GM12892 (cell line): Measurements from ENCODE around the gene CCDC192.

Experiments
- POLR2A ChIP-seq: IDR thresholded peaks from 2 replicates; pipeline ENCODE4 v1.6.1; 2011; ENCODE audit warnings: low read depth, low read length, control low read depth
- POLR2AphosphoS5 ChIP-seq: IDR thresholded peaks from 2 replicates; pipeline ENCODE4 v1.6.1; 2011; ENCODE audit warnings: low read depth, low read length, control low read depth
- TAF1 ChIP-seq: IDR thresholded peaks from 2 replicates; pipeline ENCODE4 v1.6.1; 2011; ENCODE audit warnings: low read depth, mild to moderate bottlenecking, control low read depth, low read length, borderline replicate concordance

- TF ChIP-seq POLR2A: no peak
- no peak for TF ChIP-seq POLR2AphosphoS5
- no peak for TF ChIP-seq TAF1
Observed at GRCh38 chr5:127870914-127871313, 167.7 kb downstream of the CCDC192 start.
